H1 (cell line): ENCODE results near the gene CDC27. TPM values are rescaled to one million over a fixed set of nuclear protein-coding genes. Genes with fewer than 3 reads are reported as not detected.

ENCODE experiments used
- CTCF ChIA-PET: fragments of 300-600 bp; sonication (Branson Sonifier 250); formaldehyde crosslinking; loops from one replicate; lab custom pipeline; 2021; ENCODE audit not compliant: partially characterized antibody; lab: Charles Lee
- POLR2A ChIA-PET: fragments of 300-600 bp; sonication (Branson Sonifier 250); formaldehyde crosslinking; loops from one replicate; lab custom pipeline; 2021; ENCODE audit warnings: inconsistent platforms; ENCODE audit not compliant: partially characterized antibody; lab: Charles Lee
- DNase-seq, 2 experiments: peaks; one replicate each; pipeline versions ENCODE4 v3.0.0 to v3.0.0-alpha.2; 2010 to 2022; ENCODE audit warnings: low spot score in 2 of 2, low read depth in 1 of 2, mixed read lengths in 1 of 2
- FAIRE-seq: peaks from 2 replicates; lab custom pipeline; 2011; peaks lifted over from hg19 to GRCh38; lab: Jason Lieb, UNC
- H2AFZ ChIP-seq: 2 replicates; pipeline ENCODE4 v1.8.1; 2012; ENCODE audit warnings: low read length, inconsistent platforms
- H2AK5ac ChIP-seq: 2 replicates; pipeline ENCODE4 v1.6.1; 2013; ENCODE audit warnings: low read depth, low read length
- H2BK120ac ChIP-seq: replicated peaks from 2 replicates; pipeline ENCODE3; 2013; ENCODE audit warnings: low read depth, low read length, inconsistent platforms
- H2BK12ac ChIP-seq: 2 replicates; pipeline ENCODE4 v1.6.1; 2013; ENCODE audit warnings: low read depth, low read length
- H2BK15ac ChIP-seq: 2 replicates; pipeline ENCODE4 v1.6.1; 2013; ENCODE audit warnings: low read length
- H2BK20ac ChIP-seq: 2 replicates; pipeline ENCODE4 v1.6.1; 2013; ENCODE audit warnings: low read length
- H2BK5ac ChIP-seq: 2 replicates; pipeline ENCODE4 v1.6.1; 2013; ENCODE audit warnings: low read depth, low read length
- H3K14ac ChIP-seq: 2 replicates; pipeline ENCODE4 v1.6.1; 2013; ENCODE audit warnings: inconsistent platforms; ENCODE audit not compliant: insufficient read length
- H3K18ac ChIP-seq: 2 replicates; pipeline ENCODE4 v1.6.1; 2013; ENCODE audit warnings: low read length; ENCODE audit errors: extremely low read depth
- H3K23ac ChIP-seq: 2 replicates; pipeline ENCODE4 v1.6.1; 2013; ENCODE audit warnings: inconsistent platforms; ENCODE audit not compliant: insufficient read length
- H3K23me2 ChIP-seq: 2 replicates; pipeline ENCODE4 v1.6.1; 2013; ENCODE audit warnings: low read depth, low read length
- H3K27ac ChIP-seq: 2 replicates; pipeline ENCODE4 v1.6.1; 2011; ENCODE audit warnings: low read depth, low read length, inconsistent platforms
- H3K27me3 ChIP-seq, 4 experiments: replicated peaks in 1 of 4; 1 replicate in 1 of 4; 2 replicates in 3 of 4; pipeline versions ENCODE4 v1.6.1 to v1.8.1; 2011 to 2013; ENCODE audit warnings: low read length in 3 of 4, mild to moderate bottlenecking in 3 of 4, inconsistent platforms in 2 of 4, mixed read lengths in 2 of 4, moderate library complexity in 1 of 4; ENCODE audit not compliant: control insufficient read depth in 3 of 4, insufficient read depth in 3 of 4; ENCODE audit errors: extremely low read depth in 1 of 4
- H3K36me3 ChIP-seq, 4 experiments: 2 replicates each; pipeline versions ENCODE4 v1.6.1 to v1.8.1; 2011 to 2013; ENCODE audit warnings: mild to moderate bottlenecking in 4 of 4, low read length in 3 of 4, moderate library complexity in 2 of 4, control low read depth in 1 of 4, inconsistent platforms in 1 of 4; ENCODE audit not compliant: insufficient read depth in 4 of 4, control insufficient read depth in 2 of 4
- H3K4ac ChIP-seq: replicated peaks from 2 replicates; pipeline ENCODE3; 2013; ENCODE audit warnings: low read length, low read depth, mixed read lengths, inconsistent platforms; ENCODE audit not compliant: insufficient read length
- H3K4me1 ChIP-seq, 4 experiments: replicated peaks in 1 of 4; 1 replicate in 1 of 4; 2 replicates in 3 of 4; pipeline versions ENCODE4 v1.6.1 to v1.8.1; 2011 to 2013; ENCODE audit warnings: low read length in 3 of 4, inconsistent platforms in 2 of 4, mixed read lengths in 1 of 4; ENCODE audit not compliant: insufficient read depth in 4 of 4, control insufficient read depth in 3 of 4
- H3K4me2 ChIP-seq, 2 experiments: 2 replicates each; pipeline versions ENCODE4 v1.6.1 to v1.8.1; 2011 to 2013; ENCODE audit warnings: low read depth in 2 of 2, low read length in 2 of 2, control low read depth in 1 of 2, inconsistent platforms in 1 of 2, mild to moderate bottlenecking in 1 of 2; ENCODE audit not compliant: insufficient read depth in 1 of 2
- H3K4me3 ChIP-seq, 4 experiments: fragments of 200-600, 300-600 bp in 1 of 4; sonication (generic), shearing (Covaris generic), sonication (Bioruptor Twin) in 1 of 4; 2 replicates each; pipeline versions ENCODE4 v1.5.1 to v1.8.1; 2011 to 2016; ENCODE audit warnings: low read length in 4 of 4, low read depth in 3 of 4, control low read depth in 2 of 4, inconsistent platforms in 2 of 4, mild to moderate bottlenecking in 2 of 4, mixed read lengths in 1 of 4, moderate library complexity in 1 of 4; ENCODE audit not compliant: insufficient read depth in 2 of 4; ENCODE audit errors: extremely low read depth in 1 of 4
- H3K56ac ChIP-seq: replicated peaks from 2 replicates; pipeline ENCODE3; 2013; ENCODE audit warnings: low read depth, mild to moderate bottlenecking, mixed read lengths, low read length, inconsistent platforms; ENCODE audit not compliant: insufficient read length
- H3K79me1 ChIP-seq: 2 replicates; pipeline ENCODE4 v1.6.1; 2013; ENCODE audit warnings: low read depth, low read length, control low read depth
- H3K79me2 ChIP-seq, 2 experiments: 2 replicates each; pipeline versions ENCODE4 v1.6.1 to v1.8.1; 2012 to 2013; ENCODE audit warnings: low read length in 2 of 2, mild to moderate bottlenecking in 2 of 2, inconsistent platforms in 1 of 2; ENCODE audit not compliant: insufficient read depth in 2 of 2, control insufficient read depth in 1 of 2
- H3K9ac ChIP-seq, 4 experiments: replicated peaks in 1 of 4; 1 replicate in 1 of 4; 2 replicates in 3 of 4; pipeline versions ENCODE4 v1.6.1 to v1.8.1; 2011 to 2013; ENCODE audit warnings: low read depth in 3 of 4, low read length in 3 of 4, control low read depth in 2 of 4, mild to moderate bottlenecking in 2 of 4, moderate library complexity in 2 of 4, inconsistent platforms in 1 of 4; ENCODE audit errors: extremely low read depth in 1 of 4
- H3K9me3 ChIP-seq, 2 experiments: 2 replicates each; pipeline versions ENCODE4 v1.6.1 to v1.8.1; 2012 to 2013; ENCODE audit warnings: mild to moderate bottlenecking in 2 of 2, moderate library complexity in 2 of 2, control low read depth in 1 of 2, inconsistent platforms in 1 of 2, low read depth in 1 of 2, low read length in 1 of 2, mixed read lengths in 1 of 2; ENCODE audit not compliant: insufficient read depth in 2 of 2
- H4K20me1 ChIP-seq, 2 experiments: replicated peaks in 1 of 2; 2 replicates each; pipeline versions ENCODE3 to v1.8.1; 2011 to 2013; ENCODE audit warnings: inconsistent platforms in 2 of 2, low read length in 2 of 2, mild to moderate bottlenecking in 1 of 2; ENCODE audit not compliant: insufficient read depth in 2 of 2, control insufficient read depth in 1 of 2
- H4K5ac ChIP-seq: 2 replicates; pipeline ENCODE4 v1.6.1; 2013; ENCODE audit warnings: low read length, low read depth, mixed read lengths, inconsistent platforms; ENCODE audit not compliant: insufficient read length
- H4K8ac ChIP-seq: 2 replicates; pipeline ENCODE4 v1.8.0; 2013; ENCODE audit warnings: mild to moderate bottlenecking, moderate library complexity, low read length, inconsistent platforms; ENCODE audit not compliant: insufficient read depth; ENCODE audit errors: extremely low read depth
- H4K91ac ChIP-seq: replicated peaks from 2 replicates; pipeline ENCODE3; 2013; ENCODE audit warnings: low read length, mixed read lengths, inconsistent platforms; ENCODE audit not compliant: insufficient read length
- ASH2L ChIP-seq: fragments of 200-600, 300-600 bp; sonication (generic); IDR thresholded peaks from one replicate; pipeline ENCODE4 v1.7.1; 2017; ENCODE audit warnings: low read length
- BCL11A ChIP-seq, 2 experiments: IDR thresholded peaks; one replicate each; pipeline ENCODE4 v1.6.1; 2011; ENCODE audit warnings: low read depth in 2 of 2, low read length in 2 of 2, mild to moderate bottlenecking in 2 of 2
- HDAC2 ChIP-seq, 2 experiments: fragments of 300-600 bp in 1 of 2; sonication (generic) in 1 of 2; IDR thresholded peaks; 2 replicates each; pipeline ENCODE4 v1.6.1; 2011 to 2012; ENCODE audit warnings: low read depth in 2 of 2, low read length in 2 of 2, mild to moderate bottlenecking in 2 of 2, moderate library complexity in 2 of 2, borderline replicate concordance in 1 of 2, inconsistent platforms in 1 of 2
- PHF8 ChIP-seq: fragments of 200-600 bp; sonication (generic); conservative IDR thresholded peaks from 2 replicates; pipeline ENCODE4 v1.7.1; 2012; ENCODE audit warnings: low read depth, mild to moderate bottlenecking, inconsistent platforms, low read length, moderate library complexity
- RBBP5 ChIP-seq: IDR thresholded peaks from 2 replicates; pipeline ENCODE4 v1.7.1; 2012; ENCODE audit warnings: low read depth, mild to moderate bottlenecking, inconsistent platforms, low read length, moderate library complexity, borderline replicate concordance
- RFX5 ChIP-seq: IDR thresholded peaks from 2 replicates; pipeline ENCODE4 v1.6.1; 2011; ENCODE audit warnings: low read depth, low read length, improper control_type of control experiment, borderline replicate concordance
- SIN3A ChIP-seq, 2 experiments: IDR thresholded peaks in 1 of 2; conservative IDR thresholded peaks in 1 of 2; 2 replicates each; pipeline ENCODE4 v1.6.1; 2011 to 2012; ENCODE audit warnings: low read length in 2 of 2, improper control_type of control experiment in 1 of 2, low read depth in 1 of 2, mild to moderate bottlenecking in 1 of 2
- WGBS, 2 experiments: shearing (Covaris generic) in 1 of 2; methylation state at CpG; one replicate each; pipeline versions ENCODE4 v1.1.6 to v1.1.7; 2013 to 2015; ENCODE audit warnings: low lambda C conversion rate in 2 of 2, mixed read lengths in 2 of 2, inconsistent platforms in 1 of 2, low coverage in 1 of 2, missing lambda C conversion rate in 1 of 2; ENCODE audit not compliant: insufficient replicate concordance in 2 of 2, insufficient coverage in 1 of 2, insufficient read length in 1 of 2; ENCODE audit errors: extremely low coverage in 1 of 2, missing lambda C conversion rate in 1 of 2; 5-methylcytosine and 5-hydroxymethylcytosine counted together
- polyA plus RNA-seq, 7 experiments: library from polyadenylated mRNA; depleted of rRNA in 3 of 7; stranded (reverse) in 5 of 7; unstranded in 2 of 7; fragments of >200 nt in 5 of 7; fragments of 200-250 nt in 2 of 7; gene quantifications; 1 replicate in 5 of 7; 2 replicates in 1 of 7; 4 replicates in 1 of 7; pipeline versions ENCODE4 v1.2.1 to v1.2.3, GENCODE V29; 2011 to 2013; ENCODE audit warnings: missing spikeins in 2 of 7, mixed read lengths in 2 of 7
- total RNA-seq: library from RNA; stranded (reverse); fragmentation: NEBNext Ultra II Directional; extraction: Animal tissue kit (Norgen Biotek cat#: 25700); gene quantifications from 2 replicates; pipeline ENCODE4 v1.2.1, GENCODE V29; 2021

Gene CDC27
- total and polyA plus RNA-seq, 2 of the 8 experiments (the other 6 are each of a cell fraction or from before 2014, with no cell fraction given), result 41.9 to 87.5 TPM

DNA sequence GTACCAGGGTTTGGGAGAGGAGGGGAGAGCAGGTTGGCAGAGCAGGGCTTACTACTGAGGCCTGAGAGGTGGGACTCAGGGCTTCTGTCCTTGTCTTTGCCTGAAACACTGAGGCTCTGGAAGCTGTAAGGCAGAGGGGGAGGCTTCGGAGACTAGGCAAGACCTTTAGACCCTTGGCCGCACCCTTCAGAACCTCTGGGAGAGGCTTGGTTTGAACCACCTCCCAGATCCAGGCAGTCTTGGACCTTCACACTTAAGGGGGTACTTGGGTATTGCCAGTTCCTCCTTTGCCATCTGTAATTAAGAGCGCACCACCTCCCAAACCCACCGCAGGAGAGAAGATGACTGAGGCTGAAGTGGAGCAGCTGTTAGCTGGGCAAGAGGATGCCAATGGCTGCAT is 33.0 kb upstream of the CDC27 start:
- H2BK12ac ChIP-seq, result no peak overlapping the region
- H3K27ac ChIP-seq, result no peak overlapping the region
- CTCF ChIA-PET, result interaction anchor here (4.2 kb wide), 1 partner anchor 8 kb away, joined by 24 read pairs; no protein-coding TSS in a partner anchor
- H2AFZ ChIP-seq, result no peak overlapping the region
- no peaks in the 10 kb centered on the region for H3K36me3 ChIP-seq
- no peak overlapping the region for H2BK15ac ChIP-seq
- no peak overlapping the region for H3K14ac ChIP-seq
- no peak overlapping the region for H3K9ac ChIP-seq
- H4K5ac ChIP-seq, result no peak overlapping the region
- no peak overlapping the region for H4K8ac ChIP-seq
- H3K4me3 ChIP-seq, result no peak overlapping the region
- H3K79me2 ChIP-seq, result no peaks in the 10 kb centered on the region
- no peak overlapping the region for H3K56ac ChIP-seq
- no peak overlapping the region for H3K23ac ChIP-seq
- no peaks in the 10 kb centered on the region for H3K27me3 ChIP-seq
- no peak overlapping the region for H3K18ac ChIP-seq
- H2AK5ac ChIP-seq, result no peak overlapping the region
- H2BK120ac ChIP-seq, result no peak overlapping the region
- no peak overlapping the region for H4K91ac ChIP-seq
- no peak overlapping the region for H3K4me2 ChIP-seq
- no peaks in the 10 kb centered on the region for H3K23me2 ChIP-seq
- no peak for TF ChIP-seq BCL11A (IDR thresholded peaks at IDR 0.05; ENCODE audit: low read depth in 2 of 2, low read length in 2 of 2)
- TF ChIP-seq RFX5, result no peak
- no peak for TF ChIP-seq ASH2L
- no peak for TF ChIP-seq RBBP5
- TF ChIP-seq HDAC2 (IDR thresholded peaks at IDR 0.05; ENCODE audit: borderline replicate concordance in 1 of 2, low read depth in 2 of 2, low read length in 2 of 2), result no peak
- no peak for TF ChIP-seq PHF8
- no peak for TF ChIP-seq SIN3A (conservative IDR thresholded peaks at IDR 0.05 in 1 of 2, IDR thresholded peaks at IDR 0.05 in 1 of 2; ENCODE audit: low read depth in 1 of 2, low read length in 2 of 2)
- TF ChIP-seq, all 59 proteins: peak for 0
- no peak for DNase-seq
- Histone ChIP-seq H2BK20ac (no peak overlapping the region), H3K4ac (no peak overlapping the region), H4K20me1 (no peaks in the 10 kb centered on the region), H3K4me1 (peaks cover 0 to 7% (median 4%) of the 10 kb centered on the region in 4 experiments; a peak in 6 of 7 replicates), H3K79me1 (no peaks in the 10 kb centered on the region), H2BK5ac (no peak overlapping the region), H3K9me3 (peaks cover 0 to 10% of the 10 kb centered on the region in 2 experiments; a peak in 2 of 4 replicates)
- no peak for FAIRE-seq
- 92% methylated on average over 4 of the region's 4 CpGs; no CpG with 5 or more reads in 1 of the 2 experiments for WGBS, 2 experiments
- POLR2A ChIA-PET, result no interaction called here
